ENCODE results near the gene ZNF80.

GRCh38 chr3:114205541-114205940, 31.8 kb downstream of the ZNF80 start:
- TF ChIP-seq USF2 (IDR thresholded peaks at IDR 0.05; ENCODE audit: low read length) (no peak), CTCF (IDR thresholded peaks at IDR 0.05; ENCODE audit: control extremely low read depth in 1 of 3, insufficient read depth in 1 of 3, low read depth in 1 of 3, low read length in 3 of 3) (no peak), POLR2A (IDR thresholded peaks at IDR 0.05; ENCODE audit: control extremely low read depth in 1 of 2, low read depth in 2 of 2, low read length in 2 of 2) (no peak), YY1 (IDR thresholded peaks at IDR 0.05; ENCODE audit: low read depth, low read length) (no peak), EP300 (IDR thresholded peaks at IDR 0.05; ENCODE audit: borderline replicate concordance in 1 of 2, low read depth in 2 of 2, low read length in 2 of 2) (no peak), SP4 (IDR thresholded peaks at IDR 0.05; ENCODE audit: low read length) (no peak), SUZ12 (IDR thresholded peaks at IDR 0.05; ENCODE audit: low read length) (no peak), RFX5 (IDR thresholded peaks at IDR 0.05; ENCODE audit: borderline replicate concordance, low read depth, low read length) (no peak), RNF2 (IDR thresholded peaks at IDR 0.05; ENCODE audit: borderline replicate concordance, low read depth, low read length, missing control alignments, poor library complexity, severe bottlenecking) (no peak), HDAC2 (IDR thresholded peaks at IDR 0.05; ENCODE audit: borderline replicate concordance in 1 of 2, low read depth in 2 of 2, low read length in 2 of 2) (no peak), CBX8 (IDR thresholded peaks at IDR 0.05; ENCODE audit: borderline replicate concordance, low read depth, low read length) (no peak), NRF1 (IDR thresholded peaks at IDR 0.05; ENCODE audit: low read depth, low read length) (no peak)
